ENCODE measurements around the gene FAM120B. TPM values are rescaled to one million over a fixed set of nuclear protein-coding genes. Genes with fewer than 3 reads are reported as not detected.
"Not testable (repeated sequence)": the region's sequence is repeated elsewhere in the genome, so short reads cannot be mapped to it uniquely, and the experiment has no call there.

The FAM120B gene
- total RNA-seq, 1 donor from 2014 or later, result 19.7 TPM

DNA sequence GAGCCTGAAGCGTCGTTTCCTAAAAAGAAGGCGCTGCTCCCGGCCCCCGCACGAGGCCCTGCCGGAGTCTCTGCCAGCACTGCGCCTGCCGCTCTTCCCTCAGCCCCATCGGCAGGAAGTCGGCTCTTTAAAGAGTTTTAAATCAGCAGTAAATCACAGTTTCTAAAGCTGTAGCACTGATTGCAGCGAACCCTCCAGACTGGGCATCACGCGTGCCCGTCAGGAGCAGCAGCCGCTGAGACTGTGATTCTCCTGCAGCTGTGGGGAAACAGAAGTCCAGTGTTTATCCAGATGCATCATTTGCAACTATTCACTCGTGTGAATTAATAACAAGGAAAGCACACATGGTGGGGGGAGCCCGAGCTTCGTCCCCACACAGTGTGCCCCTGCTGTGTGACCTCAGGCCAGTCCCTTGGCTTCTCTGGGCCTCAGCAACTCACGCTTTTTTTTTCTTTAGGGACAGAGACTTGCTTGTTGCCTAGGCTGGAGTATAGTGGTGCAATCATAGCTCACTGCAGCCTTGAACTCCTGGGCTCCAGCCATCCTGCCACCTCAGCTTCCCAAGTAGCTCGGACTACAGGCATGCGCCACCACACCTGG is 44.0 kb upstream of the FAM120B start:
- Histone ChIP-seq H3F3A (ENCODE audit: low read depth) (peaks cover 8% of the 10 kb centered on the region), H3K4me1 (peaks cover 16% of the 10 kb centered on the region), H3K27me3 (no peaks in the 10 kb centered on the region), H3K4me2 (no peak overlapping the region), H3K27ac (no peak overlapping the region), H3K9ac (no peak overlapping the region), H2AFZ (replicated peaks) (peak overlapping the region; percentile 26), H3K79me2 (ENCODE audit: low read depth) (no peaks in the 10 kb centered on the region), H3K9me3 (ENCODE audit: low read depth) (no peaks in the 10 kb centered on the region), H3K36me3 (no peaks in the 10 kb centered on the region), H3K4me3 (no peak overlapping the region), H4K20me1 (ENCODE audit: low read depth) (no peaks in the 10 kb centered on the region)
- Mint-ChIP-seq H3K27me3 (ENCODE audit: insufficient read depth, low read depth) (peaks cover 12% of the 10 kb centered on the region), H3K4me3 (no peak overlapping the region), H3K27ac (no peak overlapping the region), H3K36me3 (no peaks in the 10 kb centered on the region), H3K4me1 (peaks cover 29% of the 10 kb centered on the region), H3K9me3 (no peaks in the 10 kb centered on the region)
- no peak for DNase-seq (ENCODE audit: low spot score)
- TF ChIP-seq EZH2phosphoT487 (IDR thresholded peaks at IDR 0.05) (no peak), CTCF (IDR thresholded peaks at IDR 0.05) (no peak), EZH2 (IDR thresholded peaks at IDR 0.05) (no peak)

GRCh38 chr6:170263410-170263809 is 43.1 kb upstream of the FAM120B start:
- Histone ChIP-seq H2AFZ (replicated peaks) (no peak overlapping the region), H3K4me3 (no peak overlapping the region), H3K79me2 (ENCODE audit: low read depth) (no peaks in the 10 kb centered on the region), H3K27ac (no peak overlapping the region), H3K4me1 (peaks cover 16% of the 10 kb centered on the region), H3K9ac (no peak overlapping the region), H3K27me3 (no peaks in the 10 kb centered on the region), H4K20me1 (ENCODE audit: low read depth) (no peaks in the 10 kb centered on the region), H3F3A (ENCODE audit: low read depth) (peaks cover 8% of the 10 kb centered on the region), H3K4me2 (no peak overlapping the region), H3K36me3 (no peaks in the 10 kb centered on the region), H3K9me3 (ENCODE audit: low read depth) (no peaks in the 10 kb centered on the region)
- TF ChIP-seq CTCF (IDR thresholded peaks at IDR 0.05) (no peak), EZH2phosphoT487 (IDR thresholded peaks at IDR 0.05) (no peak)
- peaks cover 14% of the 10 kb centered on the region for H3K27me3 Mint-ChIP-seq (ENCODE audit: insufficient read depth, low read depth)
- H3K27ac Mint-ChIP-seq, result peak overlapping the region; percentile 81
- DNase-seq (ENCODE audit: low spot score), result no peak
- no peaks in the 10 kb centered on the region for H3K9me3 Mint-ChIP-seq
- no peak overlapping the region for H3K4me3 Mint-ChIP-seq
- H3K36me3 Mint-ChIP-seq, result no peaks in the 10 kb centered on the region
- peaks cover 35% of the 10 kb centered on the region for H3K4me1 Mint-ChIP-seq

DNA sequence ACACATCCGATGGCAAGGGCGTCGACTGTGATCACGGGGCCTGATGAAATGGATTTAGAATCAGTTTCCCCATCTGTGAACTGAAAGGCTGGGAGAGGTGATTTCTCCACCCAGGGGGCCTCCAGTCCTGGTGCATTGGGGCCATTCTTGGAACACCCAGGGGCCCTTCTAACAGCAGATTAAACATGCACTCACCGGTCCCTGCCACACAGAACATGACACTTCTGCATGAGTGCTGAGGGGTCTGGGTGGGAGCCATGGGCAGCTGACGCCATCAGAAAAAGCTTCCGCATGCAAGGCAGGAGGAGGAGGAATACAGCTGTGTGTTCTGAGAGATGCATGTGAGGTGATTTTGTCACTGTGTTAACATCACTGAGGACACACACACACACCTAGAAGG is 42.5 kb upstream of the FAM120B start:
- H3K4me3 ChIP-seq, result no peak overlapping the region
- no peak overlapping the region for H3K4me2 ChIP-seq
- no peaks in the 10 kb centered on the region for H3K79me2 ChIP-seq (ENCODE audit: low read depth)
- H2AFZ ChIP-seq (replicated peaks), result no peak overlapping the region
- H3K27ac Mint-ChIP-seq, result peak overlapping the region; percentile 96
- no peaks in the 10 kb centered on the region for H3K27me3 ChIP-seq
- no peak overlapping the region for H3K9ac ChIP-seq
- no peaks in the 10 kb centered on the region for H3K36me3 ChIP-seq
- H3K4me1 Mint-ChIP-seq, result peaks cover 36% of the 10 kb centered on the region
- H3K4me3 Mint-ChIP-seq, result no peak overlapping the region
- no peaks in the 10 kb centered on the region for H4K20me1 ChIP-seq (ENCODE audit: low read depth)
- peaks cover 12% of the 10 kb centered on the region for H3K27me3 Mint-ChIP-seq (ENCODE audit: insufficient read depth, low read depth)
- no peak overlapping the region for H3K27ac ChIP-seq
- no peaks in the 10 kb centered on the region for H3K9me3 Mint-ChIP-seq
- no peak for DNase-seq (ENCODE audit: low spot score)
- no peaks in the 10 kb centered on the region for H3K36me3 Mint-ChIP-seq
- peaks cover 18% of the 10 kb centered on the region for H3K4me1 ChIP-seq
- H3K9me3 ChIP-seq (ENCODE audit: low read depth), result no peaks in the 10 kb centered on the region
- no peak for TF ChIP-seq CTCF (IDR thresholded peaks at IDR 0.05)
- TF ChIP-seq EZH2phosphoT487 (IDR thresholded peaks at IDR 0.05), result no peak
- no peak for TF ChIP-seq EZH2 (IDR thresholded peaks at IDR 0.05)
- peaks cover 13% of the 10 kb centered on the region for H3F3A ChIP-seq (ENCODE audit: low read depth)

DNA sequence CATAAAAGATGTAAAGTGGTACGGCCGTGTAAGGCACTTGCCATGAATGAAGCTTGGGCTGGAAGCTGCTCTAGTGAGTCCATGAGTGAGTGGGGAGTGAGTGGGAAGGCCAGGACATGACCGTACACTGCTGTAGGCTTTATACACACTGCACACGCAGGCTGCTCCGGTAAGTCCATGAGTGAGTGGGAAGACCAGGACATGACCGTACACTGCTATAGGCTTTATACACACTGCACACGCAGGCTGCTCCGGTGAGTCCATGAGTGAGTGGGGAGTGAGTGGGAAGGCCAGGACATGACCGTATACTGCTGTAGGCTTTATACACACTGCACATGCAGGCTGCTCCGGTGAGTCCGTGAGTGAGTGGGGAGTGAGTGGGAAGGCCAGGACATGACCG is 41.9 kb upstream of the FAM120B start:
- not testable (repeated sequence) for H3K36me3 ChIP-seq; H3K9me3 Mint-ChIP-seq; H3K4me3 Mint-ChIP-seq; H3K9me3 ChIP-seq (ENCODE audit: low read depth); H2AFZ ChIP-seq (replicated peaks); H3K36me3 Mint-ChIP-seq; H3K79me2 ChIP-seq (ENCODE audit: low read depth); H3K27me3 ChIP-seq; H3K27ac Mint-ChIP-seq; H3K27ac ChIP-seq; H3K4me3 ChIP-seq; H3K4me2 ChIP-seq; H4K20me1 ChIP-seq (ENCODE audit: low read depth); H3K9ac ChIP-seq; DNase-seq (ENCODE audit: low spot score)
- H3F3A ChIP-seq (ENCODE audit: low read depth), result peaks cover 17% of the 10 kb centered on the region
- peaks cover 24% of the 10 kb centered on the region for H3K4me1 ChIP-seq
- peaks cover 12% of the 10 kb centered on the region for H3K27me3 Mint-ChIP-seq (ENCODE audit: insufficient read depth, low read depth)
- peaks cover 42% of the 10 kb centered on the region for H3K4me1 Mint-ChIP-seq
